IMR-90 (cell line): ENCODE results near the gene HIGD2A. TPM values are rescaled to one million over a fixed set of nuclear protein-coding genes. Genes with fewer than 3 reads are reported as not detected.

Experiments used
- ATAC-seq: fragments of 200-7000 bp; cut with Tn5 transposase; 2 replicates; pipeline ENCODE4 v1.9.1; 2020; ENCODE audit warnings: low read depth, mild to moderate bottlenecking, moderate library complexity
- BruUV-seq: library from RNA; stranded (reverse); fragments of 400-500 nt; replicated peaks from 2 replicates; lab custom pipeline; 2021; lab: Mats Ljungman, UMichigan
- CTCF ChIA-PET: fragments of 300-600 bp; formaldehyde crosslinking; extraction: SDS; loops from one replicate; lab custom pipeline; 2021; ENCODE audit warnings: antibody characterized with exemption; lab: Yijun Ruan, JAX
- POLR2A ChIA-PET: fragments of 300-600 bp; sonication (Branson Sonifier 250); formaldehyde crosslinking; loops from one replicate; lab custom pipeline; 2022; ENCODE audit warnings: antibody characterized with exemption; ENCODE audit not compliant: unreplicated experiment; lab: Charles Lee
- DNase-seq: peaks from one replicate; pipeline ENCODE4 v3.0.0; 2013
- H2AFZ ChIP-seq: replicated peaks from 2 replicates; pipeline ENCODE3; 2013; ENCODE audit warnings: low read length, mild to moderate bottlenecking; ENCODE audit not compliant: poor library complexity
- H2AK5ac ChIP-seq: 2 replicates; pipeline ENCODE4 v1.6.1; 2013; ENCODE audit warnings: low read depth, low read length, inconsistent platforms
- H2AK9ac ChIP-seq: replicated peaks from 2 replicates; pipeline ENCODE3; 2013; ENCODE audit warnings: mild to moderate bottlenecking, low read depth, low read length, moderate library complexity; ENCODE audit not compliant: poor library complexity
- H2BK120ac ChIP-seq: 2 replicates; pipeline ENCODE4 v1.6.1; 2013; ENCODE audit warnings: low read depth, low read length, inconsistent platforms
- H2BK15ac ChIP-seq: 3 replicates; pipeline ENCODE4 v1.6.1; 2013; ENCODE audit warnings: low read depth, low read length, inconsistent platforms
- H2BK20ac ChIP-seq: 2 replicates; pipeline ENCODE4 v1.6.1; 2013; ENCODE audit warnings: low read depth, mild to moderate bottlenecking, inconsistent platforms, low read length, moderate library complexity
- H2BK5ac ChIP-seq: 2 replicates; pipeline ENCODE4 v1.6.1; 2013; ENCODE audit warnings: mild to moderate bottlenecking, low read depth, low read length, inconsistent platforms; ENCODE audit not compliant: poor library complexity, severe bottlenecking
- H3K14ac ChIP-seq: replicated peaks from 2 replicates; pipeline ENCODE4 v1.6.1; 2013; ENCODE audit warnings: low read depth, low read length, inconsistent platforms
- H3K18ac ChIP-seq: 2 replicates; pipeline ENCODE4 v1.6.1; 2013; ENCODE audit warnings: low read depth, low read length, control low read depth
- H3K23ac ChIP-seq: 2 replicates; pipeline ENCODE4 v1.6.1; 2013; ENCODE audit warnings: low read depth, low read length, inconsistent platforms
- H3K27ac ChIP-seq: 2 replicates; pipeline ENCODE4 v1.5.1; 2013; ENCODE audit warnings: mild to moderate bottlenecking, control low read depth, low read length; ENCODE audit not compliant: insufficient read depth
- H3K27me3 ChIP-seq: 2 replicates; pipeline ENCODE4 v1.6.1; 2013; ENCODE audit warnings: low read length; ENCODE audit not compliant: control insufficient read depth, insufficient read depth
- H3K36me3 ChIP-seq: 2 replicates; pipeline ENCODE4 v1.6.1; 2013; ENCODE audit warnings: low read length, mixed read lengths; ENCODE audit not compliant: control insufficient read depth, insufficient read depth
- H3K4ac ChIP-seq: 2 replicates; pipeline ENCODE4 v1.6.1; 2013; ENCODE audit warnings: low read depth, low read length, inconsistent platforms
- H3K4me1 ChIP-seq: 2 replicates; pipeline ENCODE4 v1.6.1; 2013; ENCODE audit warnings: low read length, mixed read lengths; ENCODE audit not compliant: control insufficient read depth, insufficient read depth
- H3K4me2 ChIP-seq: 2 replicates; pipeline ENCODE4 v1.6.1; 2013; ENCODE audit warnings: low read depth, mild to moderate bottlenecking, control low read depth, low read length, moderate library complexity
- H3K4me3 ChIP-seq: 2 replicates; pipeline ENCODE4 v1.5.1; 2013; ENCODE audit warnings: low read depth, mild to moderate bottlenecking, control low read depth, low read length, moderate library complexity; ENCODE audit not compliant: insufficient read depth
- H3K56ac ChIP-seq: 2 replicates; pipeline ENCODE4 v1.6.1; 2013; ENCODE audit warnings: low read length, inconsistent platforms; ENCODE audit not compliant: insufficient read depth; ENCODE audit errors: extremely low read depth
- H3K79me1 ChIP-seq, 2 experiments: 2 replicates each; pipeline ENCODE4 v1.6.1; 2013; ENCODE audit warnings: low read length in 2 of 2, inconsistent platforms in 1 of 2, low read depth in 1 of 2
- H3K9ac ChIP-seq: 2 replicates; pipeline ENCODE4 v1.6.1; 2013; ENCODE audit warnings: low read depth, low read length, control low read depth
- H3K9me1 ChIP-seq: 2 replicates; pipeline ENCODE4 v1.6.1; 2013; ENCODE audit warnings: low read length, inconsistent platforms; ENCODE audit not compliant: insufficient read depth
- H3K9me3 ChIP-seq: 2 replicates; pipeline ENCODE4 v1.6.1; 2013; ENCODE audit warnings: low read length; ENCODE audit not compliant: control insufficient read depth, insufficient read depth
- H4K20me1 ChIP-seq: 2 replicates; pipeline ENCODE4 v1.6.1; 2013; ENCODE audit warnings: low read length, inconsistent platforms; ENCODE audit not compliant: insufficient read depth
- H4K5ac ChIP-seq: 2 replicates; pipeline ENCODE4 v1.6.1; 2013; ENCODE audit warnings: mild to moderate bottlenecking, low read depth, low read length, control low read depth
- H4K8ac ChIP-seq, 2 experiments: 2 replicates each; pipeline ENCODE4 v1.6.1; 2013; ENCODE audit warnings: low read depth in 2 of 2, low read length in 2 of 2, control low read depth in 1 of 2, inconsistent platforms in 1 of 2
- H4K91ac ChIP-seq: 2 replicates; pipeline ENCODE4 v1.6.1; 2013; ENCODE audit warnings: low read depth, low read length, inconsistent platforms; ENCODE audit not compliant: insufficient read depth
- MAFK ChIP-seq: IDR thresholded peaks from 2 replicates; pipeline ENCODE4 v1.6.1; 2012; ENCODE audit warnings: low read depth, low read length, improper control_type of control experiment
- MXI1 ChIP-seq: IDR thresholded peaks from 2 replicates; pipeline ENCODE4 v1.6.1; 2012; ENCODE audit warnings: low read depth, mild to moderate bottlenecking, low read length, moderate library complexity, borderline replicate concordance
- WGBS, 2 experiments: methylation state at CpG; one replicate each; pipeline versions ENCODE4 v1.1.5 to v1.1.7; 2013; ENCODE audit warnings: missing lambda C conversion rate in 2 of 2; ENCODE audit not compliant: insufficient read length in 1 of 2; ENCODE audit errors: extremely low coverage in 2 of 2; 5-methylcytosine and 5-hydroxymethylcytosine counted together
- dilution Hi-C: fragments of 300-500 bp; cut with HindIII; formaldehyde crosslinking; loops from one replicate; pipeline ENCODE4 v1.14.3; 2018; ENCODE audit warnings: low sequenced_read_pairs; ENCODE audit not compliant: unreplicated experiment
- in situ Hi-C: fragments of 300-500 bp; cut with MboI; formaldehyde crosslinking; loops from 3 replicates; pipeline ENCODE4 v1.14.3; 2019; ENCODE audit warnings: low sequenced_read_pairs, inconsistent platforms, mixed read lengths
- intact Hi-C: fragments of 100-400 bp; cut with micrococcal nuclease; formaldehyde crosslinking; loops from 2 replicates; pipeline ENCODE4 v1.10.0; 2022
- polyA plus RNA-seq, 3 experiments: library from polyadenylated mRNA; depleted of rRNA; stranded (reverse); fragments of >200 nt; gene quantifications; 2 replicates each; pipeline ENCODE4 v1.2.3, GENCODE V29; 2012; ENCODE audit warnings: low replicate concordance in 1 of 3
- total RNA-seq: library from RNA; depleted of rRNA; stranded (reverse); fragments of >200 nt; gene quantifications from 2 replicates; pipeline ENCODE4 v1.2.3, GENCODE V29; 2012

HIGD2A gene
- total and polyA plus RNA-seq, 2 of the 4 experiments (the other 2 are of a cell fraction): 35.0 to 131 TPM

DNA sequence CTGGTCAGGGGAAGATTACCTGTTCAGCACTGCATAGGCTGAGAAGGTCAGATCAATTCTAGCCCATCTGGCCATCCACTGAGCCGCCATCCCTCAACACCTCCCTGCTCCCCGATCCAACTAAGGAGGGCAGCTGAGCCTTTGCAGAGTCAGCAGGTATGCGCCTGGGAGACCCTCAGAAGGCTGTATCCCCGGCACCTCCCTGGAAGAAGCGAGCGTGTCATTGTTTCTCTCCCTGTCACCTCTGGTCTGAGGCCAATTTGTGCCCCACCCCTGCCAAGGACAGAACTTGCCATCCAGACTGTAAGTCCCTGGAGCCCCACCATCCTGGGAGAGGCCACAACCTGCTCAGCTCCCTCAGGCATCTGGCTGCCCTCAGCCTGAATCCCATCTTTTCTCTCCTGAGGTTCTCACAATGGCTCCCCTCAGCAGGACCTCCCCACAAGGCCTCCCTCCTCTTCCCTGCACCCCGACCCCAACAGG is 25.2 kb downstream of the HIGD2A start:
- no peak overlapping the region for H2BK5ac ChIP-seq
- H2AK9ac ChIP-seq: no peak overlapping the region
- ChIA-PET CTCF (no interaction called here), POLR2A (no interaction called here)
- H4K5ac ChIP-seq: no peak overlapping the region
- intact Hi-C loops (loop anchor here (10.0 kb wide), 1 partner anchor 231 kb away; the partner anchor contains the start of gene TSPAN17), dilution Hi-C loops (no loop called here), in situ Hi-C loops (no loop called here)
- peaks cover 6% of the 10 kb centered on the region for H3K36me3 ChIP-seq
- peak; percentile 18; the same call in 1 of the 2 replicates for TF ChIP-seq MAFK
- no peak for TF ChIP-seq MXI1
- H3K9ac ChIP-seq: no peak overlapping the region; the same call in 1 of the 2 replicates
- H2BK20ac ChIP-seq: no peak overlapping the region
- DNase-seq: no peak
- H2AFZ ChIP-seq: peak overlapping the region; percentile 29
- no peaks in the 10 kb centered on the region for H3K9me3 ChIP-seq
- H3K18ac ChIP-seq: no peak overlapping the region
- peaks cover 45% of the 10 kb centered on the region for H4K20me1 ChIP-seq
- H3K4me3 ChIP-seq: no peak overlapping the region
- H4K8ac ChIP-seq: no peak overlapping the region
- H3K56ac ChIP-seq: no peak overlapping the region
- H4K91ac ChIP-seq: no peak overlapping the region; the same call in 1 of the 2 replicates
- ATAC-seq: no peak
- no peak overlapping the region for H3K14ac ChIP-seq
- H2BK120ac ChIP-seq: no peak overlapping the region
- no peak overlapping the region for H3K4ac ChIP-seq
- H3K27ac ChIP-seq: no peak overlapping the region
- H3K79me1 ChIP-seq: peaks cover 27 to 59% of the 10 kb centered on the region in 2 experiments
- H3K27me3 ChIP-seq: no peaks in the 10 kb centered on the region
- H2BK15ac ChIP-seq: no peak overlapping the region
- H3K4me1 ChIP-seq: peaks cover 11% of the 10 kb centered on the region
- WGBS, 2 experiments: 93% methylated on average over 5 of the region's 7 CpGs; no CpG with 5 or more reads in 1 of the 2 experiments
- H2AK5ac ChIP-seq: no peak overlapping the region
- H3K23ac ChIP-seq: peak overlapping the region; percentile 53; the same call in 1 of the 2 replicates
- BruUV-seq: no TSS peak
- no peak overlapping the region for H3K4me2 ChIP-seq
- H3K9me1 ChIP-seq: peaks cover 16% of the 10 kb centered on the region
